RKO (cell line): ENCODE measurements around the gene RALGPS1.
A peak's percentile ranks its signal among the peaks of the same experiment; 100 is the strongest.

ENCODE experiments used
- DNase-seq: peaks from one replicate; pipeline ENCODE4 v3.0.0-alpha.2; 2016; ENCODE audit warnings: low spot score

RALGPS1 gene

DNA sequence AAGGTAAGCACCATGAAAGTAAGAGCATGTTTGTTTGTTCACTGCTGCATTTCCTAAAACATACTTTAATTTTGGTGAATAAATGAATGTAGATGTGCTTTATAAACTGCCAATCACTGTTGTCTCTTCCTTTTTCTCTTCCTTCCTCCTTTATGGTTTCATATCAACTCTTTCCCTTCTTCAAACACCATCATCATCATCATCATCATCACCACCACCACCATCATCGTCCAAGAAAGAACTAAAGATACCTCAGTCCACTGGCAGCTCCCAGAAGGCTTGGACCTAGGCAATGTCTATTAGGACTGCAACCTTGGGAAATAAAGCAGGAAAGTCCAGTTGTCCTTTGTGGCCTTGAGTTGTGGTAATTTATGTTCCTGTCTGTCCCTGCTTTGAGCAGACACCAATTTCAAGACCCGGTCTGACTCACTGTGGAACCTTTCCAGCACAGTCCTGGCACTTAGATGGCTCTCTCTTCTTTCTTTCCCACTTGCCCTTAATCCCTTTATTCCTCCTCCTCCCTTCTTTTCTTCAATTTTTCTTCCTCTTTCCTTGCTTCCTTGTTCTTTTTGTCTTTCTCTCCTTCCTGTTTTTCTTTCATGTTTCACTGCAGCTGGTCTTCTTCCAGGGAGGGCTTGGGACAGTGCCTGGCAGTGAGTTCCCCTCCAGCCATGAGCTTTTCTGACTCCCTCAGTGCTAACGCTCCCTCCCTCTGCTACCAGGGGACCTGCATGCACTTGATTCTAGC lies 108.5 kb downstream of the RALGPS1 start:
- DNase-seq: no peak

DNA sequence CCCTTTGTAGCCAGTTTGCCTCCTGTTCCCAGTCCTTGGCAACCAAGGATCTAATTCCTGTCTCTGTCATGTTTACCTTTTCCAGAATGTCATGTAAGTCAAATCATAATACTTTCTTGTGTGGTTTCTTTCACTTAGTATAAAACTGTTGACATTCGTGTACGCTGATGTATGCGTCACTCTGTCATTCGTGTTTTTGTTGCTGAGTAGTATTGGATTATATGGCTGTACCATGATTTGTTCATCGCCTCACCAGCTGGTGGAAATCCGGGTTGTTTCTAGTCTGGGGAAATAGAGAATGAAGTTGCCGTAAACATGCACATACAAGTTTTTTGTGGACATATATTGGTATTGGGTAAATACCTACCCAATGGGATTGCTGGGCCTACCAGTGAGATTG lies 110.5 kb downstream of the RALGPS1 start:
- DNase-seq: no peak

DNA sequence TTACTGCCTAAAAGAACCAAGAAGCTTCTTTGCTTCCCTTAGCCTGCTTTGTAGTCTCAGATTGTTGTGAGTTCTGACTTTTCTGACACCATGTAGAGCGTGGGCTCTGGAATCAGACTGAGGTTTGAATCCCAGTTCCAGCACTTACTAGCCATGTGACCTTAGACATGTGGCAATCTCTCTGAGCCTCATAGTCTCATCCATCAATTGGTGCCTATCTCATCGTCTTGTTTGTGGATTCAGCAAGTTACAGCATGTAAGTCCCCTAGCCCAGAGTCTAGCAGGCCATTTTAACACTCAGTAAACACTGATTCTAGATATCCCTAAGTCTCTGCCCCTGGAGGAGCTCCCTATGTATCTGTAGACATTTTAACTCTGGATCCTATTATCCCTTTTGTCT lies 113.1 kb downstream of the RALGPS1 start:
- DNase-seq: no peak

DNA sequence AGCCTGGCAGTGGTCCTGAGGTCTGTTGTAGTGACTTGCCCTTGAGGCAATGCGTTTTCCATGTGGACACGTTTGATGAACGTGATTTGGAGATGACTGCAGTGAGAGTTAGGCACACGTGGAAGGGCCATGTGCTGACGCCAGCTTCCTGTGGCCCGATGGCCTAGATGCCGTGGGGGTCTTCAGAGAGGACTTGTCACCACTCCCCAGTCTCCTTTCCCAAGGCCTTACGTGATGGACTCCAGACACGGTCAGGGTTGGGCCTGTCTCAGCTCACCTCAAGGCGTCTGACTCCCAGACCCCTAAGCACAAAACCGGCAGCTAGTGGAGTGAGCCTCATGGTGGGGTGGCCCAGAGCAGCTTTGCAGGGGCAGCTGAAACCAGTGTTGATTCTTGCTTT lies 115.0 kb downstream of the RALGPS1 start:
- DNase-seq: no peak

DNA sequence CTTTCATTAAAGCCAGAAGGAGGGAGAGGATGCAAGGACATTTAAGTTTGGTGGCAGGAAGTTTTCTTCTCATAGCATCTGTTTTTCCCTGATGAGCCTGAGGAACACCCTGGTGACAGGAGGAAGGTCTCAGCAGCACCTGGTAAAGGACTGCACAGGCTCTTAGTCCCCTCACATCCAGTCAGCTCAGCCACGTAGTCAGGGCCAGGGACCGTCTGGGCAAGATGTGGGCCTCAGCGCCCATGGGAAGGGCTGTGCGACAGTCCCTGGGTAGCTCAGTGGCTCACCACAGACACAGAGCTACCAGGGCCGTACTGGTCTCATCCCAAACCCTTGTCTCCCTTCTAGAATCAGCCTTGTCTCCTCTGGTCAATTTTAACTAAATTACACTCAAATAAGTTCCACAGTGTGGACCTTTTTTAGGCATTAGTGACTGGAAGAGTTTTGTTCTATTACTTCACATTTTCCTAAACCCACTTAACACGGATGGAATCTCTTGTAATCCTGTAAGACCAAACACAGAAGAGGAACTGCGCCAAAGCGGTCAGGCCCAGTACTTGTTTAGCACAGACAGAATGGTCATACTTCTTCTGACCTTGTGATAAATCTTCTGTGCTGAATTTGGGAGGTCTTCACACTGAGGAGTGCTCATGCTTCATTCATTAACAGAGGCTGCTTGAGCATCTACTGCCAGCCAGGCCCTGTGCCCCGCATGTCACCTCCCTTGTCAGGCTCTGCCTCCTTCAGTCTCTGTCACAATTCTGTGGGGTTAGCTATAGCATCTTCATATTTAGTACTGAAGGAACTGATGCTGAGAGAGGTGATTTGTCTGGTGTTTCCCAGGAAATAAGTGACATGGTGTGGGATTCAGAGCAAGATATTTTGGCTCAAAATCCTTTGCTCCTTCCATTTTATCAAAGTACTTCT lies 116.5 kb downstream of the RALGPS1 start:
- no peak for DNase-seq

DNA sequence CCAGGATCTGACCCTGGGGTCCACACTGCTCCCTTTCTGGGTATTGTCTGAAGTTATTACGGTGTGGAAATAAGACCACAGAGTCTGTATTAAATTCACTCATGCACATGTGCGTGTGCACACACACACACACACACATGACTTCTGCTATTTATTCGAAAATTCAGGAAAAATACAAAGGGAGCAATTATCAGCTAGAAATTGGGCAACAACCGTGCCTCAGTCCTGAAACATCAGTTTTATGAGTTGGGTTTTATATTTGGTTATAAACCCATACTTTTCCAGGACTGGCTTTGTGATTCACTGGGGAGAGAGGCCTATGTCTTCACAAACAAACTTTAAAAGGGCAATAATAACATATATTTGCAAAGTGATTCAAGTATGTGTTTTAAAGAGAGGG lies 117.7 kb downstream of the RALGPS1 start:
- no peak for DNase-seq

DNA sequence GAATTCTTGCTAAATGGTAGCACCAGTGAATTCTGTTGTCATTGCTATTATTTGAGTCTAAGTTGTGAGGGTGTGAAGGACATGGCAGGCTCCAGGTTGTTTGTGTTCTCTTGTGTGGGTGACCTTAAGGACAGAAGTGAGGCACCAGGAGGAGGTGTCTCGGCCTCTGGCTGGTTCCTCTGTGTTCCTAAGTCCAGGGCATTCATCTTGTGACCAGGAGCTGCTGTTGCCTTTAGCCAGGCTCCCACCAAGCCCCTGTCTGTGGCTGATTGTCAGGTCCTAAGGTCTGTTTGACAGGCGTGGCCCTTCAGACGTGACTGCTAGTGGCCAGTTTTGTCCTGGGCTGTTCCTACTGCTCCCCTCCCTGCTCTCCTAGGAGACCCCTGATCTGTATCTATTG lies 118.5 kb downstream of the RALGPS1 start:
- no peak for DNase-seq

DNA sequence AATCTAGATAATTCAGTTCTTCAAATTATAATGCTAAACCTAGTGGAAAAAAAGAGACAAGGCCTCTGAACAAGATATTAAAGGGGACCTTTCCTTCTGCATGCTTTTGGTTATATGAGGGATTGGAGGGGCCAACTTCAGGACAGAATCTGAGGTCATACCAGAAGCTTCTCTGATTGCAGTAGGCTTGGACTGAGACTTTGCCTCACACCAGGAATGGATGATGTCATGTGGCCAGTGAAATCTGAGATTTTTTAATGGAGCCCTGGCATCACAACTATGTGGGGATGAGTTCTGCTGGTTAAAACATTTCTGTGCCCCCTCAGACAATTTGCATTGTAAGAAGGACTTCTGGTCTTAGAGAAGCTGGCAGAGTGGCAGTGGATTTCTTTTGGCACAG lies 119.2 kb downstream of the RALGPS1 start:
- no peak for DNase-seq

DNA sequence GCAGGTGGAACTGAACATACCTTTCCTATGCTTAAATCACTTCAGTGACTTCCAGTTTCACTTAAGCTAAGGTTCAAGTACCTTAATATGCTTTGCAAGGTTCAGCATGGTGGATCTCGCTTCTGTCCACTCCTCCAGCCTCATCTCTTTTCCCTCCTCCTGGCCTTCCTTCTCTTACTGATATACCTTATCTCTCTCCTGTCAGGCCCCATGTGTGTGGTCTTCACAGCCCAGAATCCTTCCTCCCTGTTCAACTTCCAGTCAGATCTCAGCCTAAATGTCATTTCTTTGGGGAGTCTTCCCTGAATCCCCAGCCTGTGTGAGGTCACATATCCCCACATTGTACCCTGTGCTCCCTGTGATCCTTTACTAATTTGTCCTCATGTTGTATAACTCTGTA lies 120.1 kb downstream of the RALGPS1 start:
- DNase-seq: no peak

DNA sequence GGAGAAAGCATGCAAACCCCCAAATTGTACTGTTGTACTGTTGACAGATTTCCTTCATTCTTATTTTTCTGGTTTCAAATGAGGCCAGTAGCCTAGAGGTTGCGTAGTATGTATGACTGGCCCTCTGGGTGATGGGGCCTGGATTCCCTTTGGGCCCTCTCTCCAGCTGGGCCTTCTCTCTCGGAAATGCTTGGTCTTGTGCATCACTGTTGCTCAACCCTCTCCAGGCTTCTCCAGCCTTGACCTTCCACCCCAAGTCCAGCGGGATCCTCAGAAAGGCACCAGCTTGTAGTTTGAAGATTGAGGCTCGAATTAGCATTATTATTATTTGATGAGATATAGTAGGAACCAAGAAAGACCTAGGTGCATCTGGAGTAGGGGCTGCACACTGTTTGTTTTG lies 120.8 kb downstream of the RALGPS1 start:
- DNase-seq: no peak

DNA sequence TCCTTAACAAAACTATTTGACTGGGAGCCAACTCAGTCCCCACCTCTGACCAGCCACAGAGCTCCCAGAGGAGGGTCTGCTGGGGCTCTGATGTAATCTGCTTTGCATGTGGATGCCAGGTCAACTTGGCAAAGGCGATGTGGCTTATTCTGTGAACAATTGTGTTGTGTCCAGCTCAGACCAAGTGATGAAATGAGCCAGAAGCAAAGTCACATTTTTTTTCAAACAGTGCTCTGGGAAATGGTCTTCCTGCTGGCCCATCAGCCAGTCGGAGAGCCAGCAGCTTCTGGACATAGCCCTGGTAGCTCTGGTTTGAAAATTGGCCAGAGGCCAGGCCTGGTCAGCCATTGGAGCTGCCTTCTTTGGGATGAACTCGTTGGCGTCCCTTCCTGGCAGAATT lies 121.4 kb downstream of the RALGPS1 start:
- DNase-seq: no peak

DNA sequence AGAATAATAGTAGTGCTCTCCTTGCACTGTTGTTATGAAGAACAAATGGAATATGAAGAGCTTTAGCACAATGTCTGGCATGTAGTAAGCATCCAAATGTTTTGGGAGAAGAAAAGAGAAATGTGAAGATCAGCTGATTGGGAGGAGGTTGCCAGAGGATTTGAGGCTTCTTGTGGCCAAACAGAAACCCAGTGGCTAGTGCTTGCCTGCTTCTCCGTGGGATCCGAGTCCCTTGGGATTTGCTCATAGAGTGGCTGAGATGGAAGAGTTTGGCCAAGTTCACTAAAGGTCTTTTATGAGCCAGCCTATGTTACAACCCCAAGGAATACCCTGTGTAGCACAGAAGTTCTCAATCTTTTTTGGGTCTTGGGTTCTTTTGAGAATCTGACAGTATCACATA lies 121.9 kb downstream of the RALGPS1 start:
- DNase-seq: no peak

DNA sequence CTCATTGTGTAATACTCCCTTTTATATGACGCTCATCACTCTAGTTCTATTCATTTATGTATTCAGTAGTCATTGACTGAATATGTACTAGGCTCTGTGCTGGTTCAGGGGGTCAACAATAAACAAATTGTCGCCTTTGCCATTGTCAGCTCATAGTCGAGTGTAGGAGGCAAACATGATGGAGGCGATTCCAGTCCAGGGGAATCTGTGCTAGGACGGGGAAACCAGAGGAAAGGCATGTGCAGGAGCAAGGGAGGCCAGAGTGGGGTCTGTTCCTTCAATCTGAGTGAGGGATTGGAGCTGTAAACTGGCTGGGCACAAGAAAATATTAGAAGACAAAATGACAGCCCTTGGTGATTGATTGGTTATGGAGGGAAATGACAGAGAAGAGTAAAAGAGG lies 123.9 kb downstream of the RALGPS1 start:
- DNase-seq: no peak

DNA sequence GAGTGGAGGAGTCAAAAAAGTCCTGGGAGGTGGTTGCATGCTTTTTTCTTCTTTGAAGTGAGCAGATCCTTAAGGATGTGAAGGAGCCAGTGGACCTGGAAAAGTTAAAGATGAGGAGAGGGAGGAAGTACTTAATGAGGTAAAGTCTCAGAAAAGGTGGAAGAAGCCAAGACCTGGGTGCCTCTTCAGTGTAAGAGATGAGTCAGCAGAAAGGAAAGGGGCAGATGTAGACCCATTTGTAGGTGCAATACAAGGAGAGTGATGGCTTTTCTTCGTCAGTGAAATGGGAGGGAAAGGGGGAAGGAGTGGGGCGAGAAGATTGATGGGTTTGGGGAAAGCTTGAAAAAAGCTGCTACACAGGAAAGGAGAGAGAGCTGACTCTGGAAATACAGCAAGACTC lies 124.9 kb downstream of the RALGPS1 start:
- no peak for DNase-seq

DNA sequence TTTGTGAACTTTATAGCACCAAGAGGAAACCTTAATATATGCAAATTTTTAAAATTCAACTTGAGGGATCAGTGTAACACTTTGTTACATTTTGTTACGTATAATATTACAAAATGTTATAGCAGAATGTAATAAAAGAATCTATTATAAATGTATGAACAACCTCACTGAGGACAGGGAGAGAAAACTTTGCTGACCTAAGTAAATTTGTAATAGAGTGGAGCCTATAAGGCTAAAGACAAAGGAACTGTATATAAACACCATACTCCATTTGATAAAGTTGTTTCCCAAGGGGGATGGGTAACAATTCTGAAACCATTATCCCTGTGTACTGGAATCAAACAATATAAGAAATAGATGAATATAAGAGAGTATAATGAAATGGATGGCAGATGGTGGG lies 130.6 kb downstream of the RALGPS1 start:
- no peak for DNase-seq

DNA sequence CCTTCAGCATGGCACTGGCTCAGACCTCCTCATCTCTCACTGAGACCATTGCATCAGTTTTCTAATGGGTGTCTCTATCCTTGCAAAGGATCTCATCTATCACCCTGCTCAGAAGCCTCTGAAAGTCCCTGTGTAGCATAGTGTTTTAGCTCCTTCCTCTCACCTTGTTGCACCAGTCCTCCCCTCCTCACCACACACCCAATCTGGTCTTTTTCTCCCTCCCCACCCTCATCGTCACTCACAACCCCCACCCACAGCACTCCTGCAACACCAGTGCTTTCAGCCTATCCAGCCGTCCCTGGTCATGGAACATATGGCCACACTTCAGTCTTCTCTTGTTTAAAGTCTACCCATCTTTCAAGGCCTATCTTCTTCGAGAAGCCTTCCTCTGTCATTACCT lies 133.4 kb downstream of the RALGPS1 start:
- DNase-seq: no peak

DNA sequence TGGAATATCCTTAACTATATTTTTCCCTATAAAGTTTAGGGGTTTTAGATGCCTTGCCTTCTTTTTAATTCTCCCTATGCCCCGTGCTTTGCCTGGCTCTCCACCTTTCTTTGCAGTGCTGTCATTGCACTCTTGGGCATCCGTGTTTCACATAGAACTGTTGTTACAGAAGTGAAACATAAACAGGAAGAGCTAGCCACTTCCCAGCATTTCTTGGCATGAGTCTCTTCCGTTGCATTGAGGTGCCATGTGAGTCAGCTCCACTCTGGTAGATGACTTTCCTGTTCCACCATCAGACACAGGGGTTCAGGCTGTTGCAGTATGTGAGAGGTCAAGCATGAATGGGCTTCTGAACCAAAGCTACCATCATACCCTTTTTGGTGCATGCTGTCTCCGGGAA lies 134.5 kb downstream of the RALGPS1 start:
- DNase-seq: peak; percentile 99

DNA sequence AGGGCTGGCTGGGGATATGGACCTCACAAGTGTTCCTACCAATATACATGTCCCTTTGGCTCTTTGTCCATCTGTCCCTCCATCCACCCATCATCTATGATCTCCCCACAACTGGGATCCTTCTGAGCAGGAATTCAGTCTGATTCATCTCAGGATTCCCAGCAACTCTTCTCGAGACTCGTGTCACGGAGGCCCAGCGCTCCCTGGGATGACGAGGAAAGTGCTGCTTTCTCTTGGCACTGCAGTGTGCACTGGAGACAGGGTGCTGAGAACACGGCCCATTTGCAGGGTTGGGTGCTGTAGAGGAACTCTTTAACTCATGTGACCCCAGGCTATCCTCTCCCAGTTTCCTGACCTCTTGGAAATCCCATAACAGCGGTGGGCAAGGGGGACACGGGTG lies 135.0 kb downstream of the RALGPS1 start:
- no peak for DNase-seq

DNA sequence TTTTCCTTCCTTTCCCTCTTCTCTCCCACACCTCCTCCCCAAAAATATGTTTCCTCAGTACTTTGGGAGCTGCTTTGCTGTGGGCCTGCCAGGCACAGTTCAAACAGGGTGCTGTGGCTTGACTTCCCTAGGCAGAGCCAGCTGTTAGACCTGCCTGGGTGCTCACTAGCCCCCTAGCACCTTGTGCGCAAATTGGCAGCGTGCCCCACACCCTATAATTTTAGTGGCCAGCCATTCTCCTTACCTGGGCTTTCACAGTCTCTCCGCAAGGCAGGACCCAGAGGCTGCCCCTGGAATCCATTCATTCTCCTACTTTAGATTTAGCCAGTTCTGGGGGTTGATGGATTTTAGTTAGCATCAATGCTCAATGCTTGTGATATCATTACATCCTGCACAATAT lies 135.6 kb downstream of the RALGPS1 start:
- DNase-seq: no peak

DNA sequence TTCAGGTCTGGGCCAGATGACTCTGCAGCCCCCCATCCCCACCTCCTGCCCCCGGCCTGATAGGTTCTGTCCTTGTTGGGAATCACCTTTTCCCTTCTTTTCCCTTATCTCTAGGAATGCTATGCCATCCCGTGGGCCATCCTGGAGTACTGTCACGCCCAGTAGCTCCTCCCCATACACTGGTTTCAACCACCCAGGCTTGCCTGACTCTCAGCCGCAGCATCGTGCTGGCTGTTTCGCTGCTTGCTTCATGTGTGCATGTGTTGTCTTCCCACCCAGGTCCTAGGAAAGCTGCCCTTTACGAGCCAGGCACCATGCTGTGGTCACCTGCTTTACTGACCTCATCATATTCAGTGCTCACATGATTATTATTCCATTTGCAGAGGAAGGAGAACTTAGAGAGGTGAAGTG lies 136.0 kb downstream of the RALGPS1 start:
- no peak for DNase-seq

DNA sequence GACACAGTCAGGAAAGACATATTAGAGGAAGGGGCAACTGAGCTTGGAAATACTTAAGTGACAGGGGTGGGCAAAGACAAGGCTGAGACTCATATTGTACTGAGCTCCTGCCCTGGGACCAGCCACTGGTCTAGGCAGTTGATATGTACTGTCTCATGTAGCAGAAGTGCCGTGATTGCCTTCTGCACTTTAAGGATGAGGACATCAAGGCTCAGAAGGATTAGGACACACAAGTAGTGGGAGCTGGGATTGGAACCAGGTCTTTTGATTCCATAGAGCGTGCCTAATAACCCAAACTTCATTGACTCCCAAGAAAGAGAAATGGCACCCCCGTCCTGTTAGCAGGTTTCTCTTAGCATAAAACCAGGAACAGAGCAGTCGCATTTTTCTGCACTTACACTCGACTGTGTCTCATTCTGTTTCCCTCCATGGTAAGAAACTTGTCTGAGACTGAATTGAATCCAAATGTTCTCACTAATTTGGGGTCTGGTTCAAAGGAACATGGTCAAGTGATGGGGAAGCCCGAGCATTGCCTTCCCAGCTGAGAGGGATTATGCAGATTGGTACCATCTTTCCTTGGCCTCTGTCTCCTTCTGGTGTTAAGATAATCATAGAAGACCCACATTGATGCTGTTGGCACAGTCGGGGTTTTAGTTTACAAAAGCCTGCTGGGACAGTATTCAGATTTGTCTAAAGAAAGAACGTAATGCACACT lies 137.5 kb downstream of the RALGPS1 start:
- DNase-seq: no peak

DNA sequence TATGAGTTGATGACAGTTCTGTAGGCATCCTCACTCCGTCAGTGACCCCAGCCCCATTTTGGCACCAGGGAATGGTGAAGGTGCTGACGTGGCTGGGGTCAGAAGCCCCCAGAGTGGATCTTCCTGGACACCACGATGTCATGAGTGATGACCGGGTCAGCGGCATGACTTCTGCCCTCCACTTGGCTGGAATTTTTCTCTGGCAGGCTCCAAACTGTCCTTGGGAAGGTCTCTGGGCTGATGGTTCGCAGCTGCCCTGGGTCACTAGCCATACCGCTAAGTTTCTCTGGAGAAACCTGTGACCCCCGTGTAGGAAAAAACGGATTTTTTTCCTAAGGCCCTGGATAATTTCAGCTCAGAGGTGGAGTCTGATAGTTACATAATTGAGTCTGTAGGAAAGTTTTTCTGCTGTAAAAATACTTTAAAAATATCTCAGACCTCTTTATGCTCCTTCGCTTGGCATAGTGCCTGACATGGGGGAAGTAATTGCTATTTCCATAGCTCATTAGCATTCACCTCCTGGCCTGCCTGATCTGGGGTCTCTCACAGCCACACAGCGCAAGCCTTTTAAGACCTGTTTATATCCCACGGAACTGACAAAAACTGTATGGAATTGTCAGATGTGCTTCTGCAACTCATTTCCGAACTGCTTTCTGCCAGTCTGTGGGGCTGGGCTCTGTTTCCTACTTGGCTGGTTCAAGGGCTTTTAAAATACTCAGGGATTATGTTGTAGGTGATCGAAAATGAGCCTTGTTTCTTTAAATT lies 138.7 kb downstream of the RALGPS1 start:
- DNase-seq: no peak
